ENCODE measurements around the gene NIPAL4.

DNA sequence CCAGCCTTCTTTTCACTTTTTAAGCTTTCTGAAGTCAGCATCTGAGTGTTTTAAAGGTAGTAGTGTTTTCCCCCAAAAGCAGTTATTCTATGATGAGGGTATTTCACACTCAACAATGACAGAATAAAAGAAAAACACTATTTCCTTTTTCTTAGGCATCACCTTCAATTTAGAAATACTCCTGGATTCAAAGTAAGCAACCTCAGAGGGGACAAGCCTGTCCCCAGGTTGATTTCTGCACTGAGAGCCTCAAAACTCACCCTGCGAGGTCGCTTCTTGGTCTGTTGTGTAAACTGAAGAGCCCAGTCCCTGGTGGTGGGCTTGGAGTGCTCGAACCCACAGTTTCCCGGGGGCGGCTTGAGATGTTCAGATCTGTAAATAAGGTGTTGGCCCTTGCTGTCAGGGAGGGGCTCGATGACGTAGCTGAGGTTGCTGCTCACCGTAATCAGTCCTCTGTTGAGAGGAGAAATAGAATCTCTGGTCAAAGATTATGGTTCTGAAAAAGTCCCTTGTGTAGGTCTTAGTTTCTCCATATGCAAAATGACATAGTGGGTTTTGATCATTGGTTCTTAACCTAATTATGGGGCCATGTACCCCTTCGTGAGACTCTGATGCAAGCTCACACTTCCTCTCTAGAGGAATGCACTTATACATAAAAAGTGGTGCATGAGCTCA, 59.7 kb downstream of the NIPAL4 start:
- TF ChIP-seq, protein P1, sequence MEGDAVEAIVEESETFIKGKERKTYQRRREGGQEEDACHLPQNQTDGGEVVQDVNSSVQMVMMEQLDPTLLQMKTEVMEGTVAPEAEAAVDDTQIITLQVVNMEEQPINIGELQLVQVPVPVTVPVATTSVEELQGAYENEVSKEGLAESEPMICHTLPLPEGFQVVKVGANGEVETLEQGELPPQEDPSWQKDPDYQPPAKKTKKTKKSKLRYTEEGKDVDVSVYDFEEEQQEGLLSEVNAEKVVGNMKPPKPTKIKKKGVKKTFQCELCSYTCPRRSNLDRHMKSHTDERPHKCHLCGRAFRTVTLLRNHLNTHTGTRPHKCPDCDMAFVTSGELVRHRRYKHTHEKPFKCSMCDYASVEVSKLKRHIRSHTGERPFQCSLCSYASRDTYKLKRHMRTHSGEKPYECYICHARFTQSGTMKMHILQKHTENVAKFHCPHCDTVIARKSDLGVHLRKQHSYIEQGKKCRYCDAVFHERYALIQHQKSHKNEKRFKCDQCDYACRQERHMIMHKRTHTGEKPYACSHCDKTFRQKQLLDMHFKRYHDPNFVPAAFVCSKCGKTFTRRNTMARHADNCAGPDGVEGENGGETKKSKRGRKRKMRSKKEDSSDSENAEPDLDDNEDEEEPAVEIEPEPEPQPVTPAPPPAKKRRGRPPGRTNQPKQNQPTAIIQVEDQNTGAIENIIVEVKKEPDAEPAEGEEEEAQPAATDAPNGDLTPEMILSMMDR (IDR thresholded peaks at IDR 0.05): no peak
- TF ChIP-seq POLR2A (IDR thresholded peaks at IDR 0.05): no peak

All from right lobe of liver (tissue), 4 donors.